SK-N-SH (cell line): ENCODE data around the gene AP2A2. TPM values are rescaled to one million over a fixed set of nuclear protein-coding genes. Genes with fewer than 3 reads are reported as not detected.

ENCODE experiments used
- CTCF ChIA-PET: fragments of 300-600, 350-600 bp; formaldehyde crosslinking; extraction: SDS; loops from one replicate; lab custom pipeline; 2021; lab: Yijun Ruan, JAX
- POLR2A ChIA-PET: fragments of 350-600 bp; sonication (Branson Sonifier 250); formaldehyde crosslinking; extraction: SDS; loops from one replicate; lab custom pipeline; 2020; ENCODE audit warnings: antibody characterized with exemption, inconsistent platforms; lab: Yijun Ruan, JAX
- DNase-seq: peaks from one replicate; pipeline ENCODE4 v3.0.0; 2012
- H2AFZ ChIP-seq: fragments of 200-600 bp; sonication (generic); 2 replicates; pipeline ENCODE4 v1.8.1; 2016; ENCODE audit warnings: antibody characterized with exemption, mild to moderate bottlenecking, low read depth
- H3F3A ChIP-seq: fragments of 200-600 bp; sonication (generic); replicated peaks from 2 replicates; pipeline ENCODE3; 2016; ENCODE audit warnings: antibody characterized with exemption, mild to moderate bottlenecking; ENCODE audit not compliant: insufficient read depth
- H3K27ac ChIP-seq, 2 experiments: fragments of 200-500 bp in 1 of 2; fragments of 200-600 bp in 1 of 2; sonication (Bioruptor generic) in 1 of 2; sonication (generic), shearing (Covaris generic) in 1 of 2; 2 replicates each; pipeline versions ENCODE4 v1.5.1 to v1.6.1; 2014 to 2016; ENCODE audit warnings: low read depth in 2 of 2, inconsistent platforms in 1 of 2, low read length in 1 of 2, mild to moderate bottlenecking in 1 of 2, mixed read lengths in 1 of 2
- H3K27me3 ChIP-seq: fragments of 200-600 bp; sonication (generic), shearing (Covaris generic); 2 replicates; pipeline ENCODE4 v1.6.1; 2016; ENCODE audit warnings: mixed run types; ENCODE audit not compliant: insufficient read depth
- H3K36me3 ChIP-seq, 2 experiments: fragments of 200-500 bp in 1 of 2; fragments of 200-600 bp in 1 of 2; sonication (Bioruptor generic) in 1 of 2; sonication (generic) in 1 of 2; replicated peaks in 1 of 2; 2 replicates each; pipeline versions ENCODE3 to v1.5.1; 2014 to 2016; ENCODE audit warnings: low read length in 1 of 2, mild to moderate bottlenecking in 1 of 2; ENCODE audit not compliant: insufficient read depth in 2 of 2, control insufficient read depth in 1 of 2
- H3K4me1 ChIP-seq, 2 experiments: fragments of 200-500 bp in 1 of 2; fragments of 200-600 bp in 1 of 2; sonication (Bioruptor generic) in 1 of 2; sonication (generic), shearing (Covaris generic) in 1 of 2; 2 replicates each; pipeline versions ENCODE4 v1.5.1 to v1.6.1; 2014 to 2016; ENCODE audit warnings: low read depth in 1 of 2, low read length in 1 of 2, mixed run types in 1 of 2; ENCODE audit not compliant: insufficient read depth in 2 of 2, control insufficient read depth in 1 of 2
- H3K4me2 ChIP-seq: fragments of 200-600 bp; sonication (generic), shearing (Covaris generic); 2 replicates; pipeline ENCODE4 v1.6.1; 2017; ENCODE audit warnings: mixed run types
- H3K4me3 ChIP-seq, 2 experiments: fragments of 200-500 bp in 1 of 2; fragments of 200-600 bp in 1 of 2; sonication (Bioruptor generic) in 1 of 2; sonication (generic), shearing (Covaris generic) in 1 of 2; 2 replicates each; pipeline versions ENCODE4 v1.5.1 to v1.8.1; 2014 to 2016; ENCODE audit warnings: low read depth in 2 of 2, inconsistent platforms in 1 of 2, low read length in 1 of 2, mild to moderate bottlenecking in 1 of 2, mixed read lengths in 1 of 2, moderate library complexity in 1 of 2
- H3K79me2 ChIP-seq: fragments of 200-600 bp; sonication (generic); 2 replicates; pipeline ENCODE4 v1.8.1; 2017; ENCODE audit warnings: mild to moderate bottlenecking; ENCODE audit not compliant: insufficient read depth
- H3K9ac ChIP-seq: fragments of 200-600 bp; sonication (generic); 2 replicates; pipeline ENCODE4 v1.6.1; 2017; ENCODE audit warnings: mixed run types
- H3K9me2 ChIP-seq: fragments of 200-600 bp; sonication (generic); 2 replicates; pipeline ENCODE4 v1.6.1; 2017; ENCODE audit warnings: mixed run types
- H3K9me3 ChIP-seq: fragments of 200-600 bp; sonication (generic); 2 replicates; pipeline ENCODE4 v1.6.1; 2017; ENCODE audit warnings: mixed run types, mild to moderate bottlenecking, moderate library complexity
- H4K20me1 ChIP-seq: fragments of 200-600 bp; sonication (generic); 2 replicates; pipeline ENCODE4 v1.6.1; 2017; ENCODE audit warnings: mild to moderate bottlenecking, mixed run types; ENCODE audit not compliant: insufficient read depth
- CTCF ChIP-seq: fragments of 200-600 bp; sonication (generic); IDR thresholded peaks from 2 replicates; pipeline ENCODE4 v1.6.1; 2017; ENCODE audit warnings: antibody characterized with exemption, mild to moderate bottlenecking, moderate library complexity
- ELF1 ChIP-seq: IDR thresholded peaks from 2 replicates; pipeline ENCODE4 v1.4.0; 2012
- EP300 ChIP-seq, 2 experiments: IDR thresholded peaks; 2 replicates each; pipeline versions ENCODE4 v1.4.0 to v1.6.1; 2012; ENCODE audit warnings: borderline replicate concordance in 1 of 2, low read depth in 1 of 2, low read length in 1 of 2
- FOXJ3 ChIP-seq: sonication (generic); formaldehyde crosslinking; IDR thresholded peaks from 2 replicates; pipeline ENCODE4 v1.5.1; 2020; ENCODE audit warnings: mild to moderate bottlenecking, missing genetic modification reagents
- FOXM1 ChIP-seq: IDR thresholded peaks from 2 replicates; pipeline ENCODE4 v1.4.0; 2012; ENCODE audit warnings: low read depth, mild to moderate bottlenecking
- GATA2 ChIP-seq: sonication (generic); formaldehyde crosslinking; IDR thresholded peaks from 2 replicates; pipeline ENCODE4 v1.5.0; 2020; ENCODE audit warnings: mild to moderate bottlenecking, missing genetic modification reagents
- IRF3 ChIP-seq: fragments of 150-350 bp; IDR thresholded peaks from 2 replicates; pipeline ENCODE4 v1.6.1; 2016; ENCODE audit warnings: mild to moderate bottlenecking, low read depth, low read length
- JUND ChIP-seq: IDR thresholded peaks from 2 replicates; pipeline ENCODE4 v1.4.0; 2012
- MAX ChIP-seq: IDR thresholded peaks from 2 replicates; pipeline ENCODE4 v1.4.0; 2012; ENCODE audit warnings: low read depth
- MEF2A ChIP-seq: IDR thresholded peaks from 2 replicates; pipeline ENCODE4 v1.4.0; 2012; ENCODE audit warnings: low read depth, borderline replicate concordance
- MXI1 ChIP-seq: IDR thresholded peaks from 2 replicates; pipeline ENCODE4 v1.6.1; 2012; ENCODE audit warnings: mild to moderate bottlenecking, low read depth, low read length, improper control_type of control experiment
- NRF1 ChIP-seq: IDR thresholded peaks from 2 replicates; pipeline ENCODE4 v1.6.1; 2012; ENCODE audit warnings: low read depth, mild to moderate bottlenecking, low read length
- RCOR1 ChIP-seq: fragments of 150-350 bp; IDR thresholded peaks from 2 replicates; pipeline ENCODE4 v1.6.1; 2017; ENCODE audit warnings: antibody characterized with exemption, low read length
- TCF12 ChIP-seq: IDR thresholded peaks from 2 replicates; pipeline ENCODE4 v1.4.0; 2012
- TEAD4 ChIP-seq: IDR thresholded peaks from 2 replicates; pipeline ENCODE4 v1.4.0; 2012; ENCODE audit warnings: mild to moderate bottlenecking, borderline replicate concordance; ENCODE audit not compliant: insufficient read depth
- USF2 ChIP-seq: fragments of 150-350 bp; IDR thresholded peaks from 2 replicates; pipeline ENCODE4 v1.6.1; 2017; ENCODE audit warnings: antibody characterized with exemption, low read length, low read depth, borderline replicate concordance
- YY1 ChIP-seq: IDR thresholded peaks from 2 replicates; pipeline ENCODE4 v1.4.0; 2012; ENCODE audit warnings: low read depth, mild to moderate bottlenecking
- WGBS: methylation state at CpG from one replicate; pipeline ENCODE4 v1.1.6; 2017; ENCODE audit warnings: low lambda C conversion rate; 5-methylcytosine and 5-hydroxymethylcytosine counted together
- polyA plus RNA-seq, 3 experiments: library from polyadenylated mRNA; depleted of rRNA; stranded (reverse); fragments of >200 nt; gene quantifications; 2 replicates each; pipeline ENCODE4 v1.2.3, GENCODE V29; 2012

Gene AP2A2
- polyA plus RNA-seq, 1 of the 3 experiments (the other 2 are of a cell fraction): 42.7 TPM

- H3K79me2 ChIP-seq: no peaks in the 10 kb centered on the region
- no peak overlapping the region for H3K9ac ChIP-seq
- POLR2A ChIA-PET: no interaction called here
- H2AFZ ChIP-seq: no peak overlapping the region
- H3K27ac ChIP-seq: no peak overlapping the region
- no peaks in the 10 kb centered on the region for H3K36me3 ChIP-seq
- H3K4me2 ChIP-seq: no peak overlapping the region
- no peaks in the 10 kb centered on the region for H4K20me1 ChIP-seq
- no peaks in the 10 kb centered on the region for H3K4me1 ChIP-seq
- 85% methylated on average over 26 of the region's 46 CpGs for WGBS
- no peaks in the 10 kb centered on the region for H3K9me3 ChIP-seq
- no peaks in the 10 kb centered on the region for H3F3A ChIP-seq
- TF ChIP-seq ELF1: no peak
- TF ChIP-seq YY1: no peak
- no peak for TF ChIP-seq MEF2A
- TF ChIP-seq MXI1: no peak
- TF ChIP-seq FOXJ3 (CRISPR knock-in tag): no peak
- TF ChIP-seq NRF1: no peak
- TF ChIP-seq CTCF: no peak
- no peak for TF ChIP-seq GATA2 (CRISPR knock-in tag)
- TF ChIP-seq TCF12: no peak
- TF ChIP-seq FOXM1: no peak
- no peak for TF ChIP-seq JUND
- no peak for TF ChIP-seq MAX
- TF ChIP-seq USF2: no peak
- no peaks in the 10 kb centered on the region for H3K27me3 ChIP-seq
- DNase-seq: no peak
- H3K9me2 ChIP-seq: no peaks in the 10 kb centered on the region
- no peak overlapping the region for H3K4me3 ChIP-seq
- CTCF ChIA-PET: interaction anchor here (1.0 kb wide), 1 partner anchor 25 kb away, joined by 3 read pairs; no protein-coding TSS in a partner anchor
Observed at GRCh38 chr11:1026641-1027482, 101.2 kb downstream of the AP2A2 start.

- ChIA-PET POLR2A (no interaction called here), CTCF (interaction anchor here (1.0 to 1.1 kb wide), 2 partner anchors 23 to 24 kb away, joined by 3 read pairs; no protein-coding TSS in a partner anchor)
- H2AFZ ChIP-seq: no peak overlapping the region
- 40% methylated on average over 1 of the region's 36 CpGs for WGBS
- H3K79me2 ChIP-seq: no peaks in the 10 kb centered on the region
- no peak overlapping the region for H3K4me2 ChIP-seq
- no peaks in the 10 kb centered on the region for H3K9me3 ChIP-seq
- H4K20me1 ChIP-seq: no peaks in the 10 kb centered on the region
- no peaks in the 10 kb centered on the region for H3K36me3 ChIP-seq
- no peak overlapping the region for H3K27ac ChIP-seq
- H3K9ac ChIP-seq: no peak overlapping the region
- no peak for DNase-seq
- no peaks in the 10 kb centered on the region for H3K4me1 ChIP-seq
- no peaks in the 10 kb centered on the region for H3K27me3 ChIP-seq
- H3K4me3 ChIP-seq: no peak overlapping the region
- no peaks in the 10 kb centered on the region for H3F3A ChIP-seq
- H3K9me2 ChIP-seq: no peaks in the 10 kb centered on the region
- TF ChIP-seq MXI1 (no peak), IRF3 (no peak), JUND (no peak), YY1 (no peak), RCOR1 (no peak), CTCF (no peak), USF2 (no peak), TEAD4 (no peak), MAX (no peak), EP300 (IDR thresholded peaks at IDR 0.05; ENCODE audit: borderline replicate concordance in 1 of 2, low read depth in 1 of 2, low read length in 1 of 2) (no peak)
Observed at GRCh38 chr11:1027483-1028290, 102.0 kb downstream of the AP2A2 start.
